Fibroblast of upper back skin (primary cell): ENCODE measurements around the gene GRK1.
"Not testable (repeated sequence)": the region's sequence is repeated elsewhere in the genome, so short reads cannot be mapped to it uniquely, and the experiment has no call there.

Experiments
- DNase-seq: peaks from one replicate; pipeline ENCODE4 v3.0.0-alpha.2; 2013

Gene GRK1

DNA sequence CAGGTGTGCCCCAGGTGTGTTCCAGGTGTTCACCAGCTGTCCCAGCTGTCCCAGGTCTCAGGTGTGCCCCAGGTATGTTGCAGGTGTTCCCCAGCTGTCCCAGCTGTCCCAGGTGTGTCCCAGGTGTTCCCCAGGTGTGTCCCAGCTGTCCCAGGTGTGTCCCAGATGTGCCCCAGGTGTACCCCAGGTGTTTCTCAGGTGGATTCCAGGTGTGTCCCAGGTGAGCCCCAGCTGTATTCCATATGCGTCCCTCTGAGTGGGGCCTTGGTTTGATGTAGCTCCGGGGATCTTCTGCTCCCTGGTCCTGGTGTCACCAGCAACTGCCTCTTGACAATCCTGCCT is 719 bp upstream of the GRK1 start:
- no peak for DNase-seq

DNA sequence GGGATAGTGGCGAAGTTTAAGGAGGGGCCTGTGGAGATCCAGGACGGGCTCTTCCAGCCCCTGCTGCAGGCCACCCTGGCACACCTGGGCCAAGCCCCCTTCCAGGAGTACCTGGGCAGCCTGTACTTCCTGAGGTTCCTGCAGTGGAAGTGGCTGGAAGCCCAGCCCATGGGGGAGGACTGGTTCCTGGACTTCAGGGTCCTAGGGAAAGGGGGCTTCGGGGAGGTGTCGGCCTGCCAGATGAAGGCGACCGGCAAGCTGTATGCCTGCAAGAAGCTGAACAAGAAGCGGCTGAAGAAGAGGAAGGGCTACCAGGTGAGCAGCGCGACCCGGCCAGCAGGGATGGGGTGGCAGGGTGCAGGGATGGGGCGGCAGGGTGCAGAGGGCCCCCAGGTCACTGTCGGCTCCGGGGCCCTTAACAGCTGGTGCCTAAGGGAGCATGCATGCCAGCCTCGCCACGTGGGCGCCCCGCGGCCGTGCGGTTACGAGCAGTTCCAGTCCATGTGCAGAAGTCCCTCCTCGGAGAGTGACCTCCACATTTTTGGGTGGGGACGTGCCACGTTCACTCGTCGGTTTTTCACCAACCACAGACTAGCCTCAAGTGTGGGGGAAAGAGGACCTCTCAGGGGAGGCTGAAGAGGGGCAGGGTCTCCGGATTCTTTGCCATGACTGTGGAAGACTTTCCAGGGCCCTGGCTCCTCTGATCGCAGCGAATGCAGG is 912 bp downstream of the GRK1 start:
- DNase-seq = no peak

DNA sequence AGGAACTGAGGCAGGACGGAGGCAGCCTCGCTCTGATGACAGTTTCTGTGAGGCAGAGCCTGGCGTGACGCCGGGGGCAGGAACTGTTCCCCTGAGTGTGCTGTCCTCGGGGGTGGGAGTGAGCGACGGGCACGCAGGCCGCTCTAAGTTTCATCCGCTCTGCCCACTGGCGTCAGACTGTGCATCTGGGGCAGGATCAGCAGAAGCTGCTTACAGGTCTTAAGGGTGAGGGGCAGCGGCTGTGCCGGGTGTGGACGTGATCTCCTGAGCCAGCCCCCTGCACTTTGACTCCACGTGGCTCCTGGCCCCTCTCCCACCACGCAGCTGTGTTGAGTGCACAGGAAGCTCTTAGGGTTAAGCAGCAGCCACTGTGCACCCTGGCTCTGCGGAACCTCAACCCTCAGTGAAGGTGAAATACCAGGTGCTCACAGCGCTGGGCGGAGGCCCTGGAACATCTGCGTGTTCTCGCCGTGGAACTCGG is 1.5 kb downstream of the GRK1 start:
- no peak for DNase-seq

GRCh38 chr13:113669231-113669754 is 2.3 kb downstream of the GRK1 start:
- DNase-seq = no peak

- no peak for DNase-seq
Observed at GRCh38 chr13:113669755-113670341, 2.8 kb downstream of the GRK1 start.

GRCh38 chr13:113670541-113670940 is 3.5 kb downstream of the GRK1 start:
- DNase-seq = no peak

- DNase-seq = no peak
Observed at GRCh38 chr13:113671066-113672001, 4.3 kb downstream of the GRK1 start.

GRCh38 chr13:113672002-113672651 is 5.1 kb downstream of the GRK1 start:
- no peak for DNase-seq

DNA sequence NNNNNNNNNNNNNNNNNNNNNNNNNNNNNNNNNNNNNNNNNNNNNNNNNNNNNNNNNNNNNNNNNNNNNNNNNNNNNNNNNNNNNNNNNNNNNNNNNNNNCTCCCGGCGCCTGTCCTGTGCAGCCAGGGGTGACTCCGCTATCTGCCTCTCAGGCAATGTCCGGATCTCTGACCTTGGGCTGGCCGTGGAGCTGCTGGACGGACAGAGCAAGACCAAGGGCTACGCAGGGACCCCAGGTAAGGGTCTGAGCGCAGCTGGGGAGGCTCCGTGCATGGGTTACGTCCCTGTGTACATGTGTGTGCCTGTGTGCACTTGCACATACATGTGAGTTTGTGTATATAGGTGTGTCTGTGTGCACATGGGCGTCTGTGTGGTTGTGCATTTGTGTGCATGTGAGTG is 55.9 kb downstream of the GRK1 start:
- DNase-seq = no peak

GRCh38 chr13:113723410-113724015 is 56.5 kb downstream of the GRK1 start:
- DNase-seq = no peak

- DNase-seq = no peak
Observed at GRCh38 chr13:113724016-113724758, 57.2 kb downstream of the GRK1 start.

DNA sequence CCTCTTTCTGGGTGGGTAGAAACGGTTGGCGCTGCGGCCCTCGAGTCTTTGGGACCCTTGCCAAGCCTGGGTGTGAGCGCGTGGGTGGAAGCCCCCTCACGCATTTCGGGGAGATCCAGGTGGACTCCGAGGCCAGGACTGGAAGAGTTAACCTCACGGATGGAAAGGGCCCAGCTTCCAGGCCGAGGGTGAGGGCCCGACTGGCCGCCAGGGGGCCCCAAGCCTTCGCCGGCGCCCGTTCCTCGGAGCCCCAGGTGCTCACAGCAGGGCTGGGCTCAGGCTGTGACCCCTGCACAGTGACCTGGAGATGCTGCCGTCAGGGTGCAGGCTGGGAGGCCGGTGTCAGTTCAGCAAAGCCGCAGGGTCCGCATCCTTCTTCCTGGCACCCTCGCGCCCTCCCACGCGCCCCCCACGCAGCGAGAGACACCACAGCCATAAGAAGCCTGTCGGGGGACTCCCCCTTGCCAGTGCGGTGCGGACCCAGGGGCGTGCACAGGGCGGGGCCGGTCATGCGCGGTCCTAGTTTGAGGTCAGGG is 57.8 kb downstream of the GRK1 start:
- peak; percentile 50 for DNase-seq

- DNase-seq = not testable (repeated sequence)
Observed at GRCh38 chr13:113725329-113726105, 58.5 kb downstream of the GRK1 start.

- DNase-seq = not testable (repeated sequence)
Observed at GRCh38 chr13:113726106-113726821, 59.2 kb downstream of the GRK1 start.

GRCh38 chr13:113726961-113727411 is 60.0 kb downstream of the GRK1 start:
- DNase-seq = peak; percentile 29

DNA sequence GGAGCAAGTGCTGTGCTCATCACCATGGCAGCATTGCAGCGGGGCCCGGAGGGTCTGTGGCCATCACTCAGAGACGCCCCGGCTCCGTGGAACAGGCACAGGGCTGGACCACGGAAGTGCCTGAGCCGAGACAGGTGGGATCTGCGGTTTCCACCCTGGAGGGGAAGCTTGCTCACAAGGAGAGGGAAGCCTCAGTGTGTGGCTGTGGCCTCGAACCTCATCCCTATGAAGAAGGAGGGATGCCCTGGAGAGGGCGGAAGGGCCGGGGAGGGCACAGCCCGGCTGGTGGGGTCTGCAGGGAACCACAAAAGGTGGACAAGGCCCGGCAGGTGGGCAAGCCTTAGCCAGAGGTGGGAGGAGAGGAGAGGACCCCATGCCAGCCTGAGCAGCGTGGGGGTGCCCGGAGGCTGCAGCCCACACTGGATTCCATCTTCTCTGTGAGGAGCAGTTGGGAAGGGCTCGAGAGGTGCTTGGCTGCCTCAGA is 61.6 kb downstream of the GRK1 start:
- DNase-seq = no peak

GRCh38 chr13:113729187-113730019 is 62.4 kb downstream of the GRK1 start:
- DNase-seq = no peak

GRCh38 chr13:113730258-113730691 is 63.3 kb downstream of the GRK1 start:
- DNase-seq = no peak

- DNase-seq = no peak
Observed at GRCh38 chr13:113730831-113731191, 63.8 kb downstream of the GRK1 start.
